22Rv1 (cell line): ENCODE measurements around the gene DOC2B.

Experiments used
- CTCF ChIP-seq: fragments of 450-650 bp; IDR thresholded peaks from 2 replicates; pipeline ENCODE4 v1.5.1; 2017; ENCODE audit warnings: mild to moderate bottlenecking
- ZFX ChIP-seq: fragments of 450-650 bp; IDR thresholded peaks from 2 replicates; pipeline ENCODE4 v1.6.1; 2017; ENCODE audit warnings: antibody characterized with exemption, borderline replicate concordance

GRCh38 chr17:157901-158300, 23.5 kb downstream of the DOC2B start:
- TF ChIP-seq CTCF = no peak
- TF ChIP-seq ZFX = no peak
